Sigmoid colon (tissue), 3 donors: ENCODE measurements around the gene SP2.

Experiments
- POLR2A ChIP-seq, 2 donors: fragments of 450-650 bp; IDR thresholded peaks; one replicate each; pipeline ENCODE4 v1.6.1; 2016; ENCODE audit warnings: antibody characterized with exemption in 2 of 2, mild to moderate bottlenecking in 2 of 2, moderate library complexity in 2 of 2
- TF ChIP-seq, protein P1 (sequence below), 4 experiments: fragments of 450-650 bp in 3 of 4; fragments of 200-600 bp in 1 of 4; IDR thresholded peaks; one replicate each; pipeline ENCODE4 v1.5.1; 2016 to 2019; ENCODE audit warnings: antibody characterized with exemption in 4 of 4, mild to moderate bottlenecking in 3 of 4, moderate library complexity in 2 of 4

DNA sequence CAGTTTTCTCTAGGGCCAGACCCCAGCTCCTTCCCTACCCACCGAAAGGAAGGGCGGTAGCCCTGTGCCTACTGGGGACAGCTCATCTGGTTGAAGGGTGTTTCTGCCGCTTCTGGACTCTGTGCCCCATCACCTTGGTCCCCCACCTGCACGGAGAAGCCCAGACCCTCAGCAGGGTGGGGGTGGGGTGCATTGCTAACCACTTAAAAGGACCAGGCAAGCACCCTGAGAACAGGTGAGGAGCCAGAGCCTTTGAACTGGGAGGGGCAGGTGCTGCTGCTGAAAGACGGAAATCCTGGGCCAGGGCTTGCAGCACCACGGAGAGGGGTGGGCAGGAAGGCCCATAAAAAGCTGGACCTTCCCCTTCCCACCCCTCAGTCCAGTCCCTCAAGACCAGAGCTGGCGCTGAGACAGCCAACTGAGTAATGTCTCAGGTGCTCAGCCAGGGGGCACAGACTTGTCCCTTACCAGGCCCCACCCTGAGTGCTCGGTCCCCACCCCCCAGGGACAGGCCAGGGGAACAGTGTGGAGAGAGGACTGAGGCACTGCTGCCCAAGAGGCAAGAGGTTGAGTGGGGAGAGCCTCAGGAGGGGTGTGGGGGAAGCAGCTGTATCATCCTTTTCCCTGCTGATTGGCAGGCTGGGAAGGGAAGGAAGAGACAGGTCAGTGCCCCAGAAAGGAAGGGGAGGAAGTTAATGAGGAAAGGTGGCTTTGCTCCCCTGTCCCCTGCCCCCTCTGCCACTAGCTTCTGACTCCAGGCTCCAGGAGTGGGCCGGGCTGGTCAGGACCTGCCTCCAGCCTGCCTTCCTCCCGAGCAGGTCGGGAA is 10.9 kb upstream of the SP2 start:
- TF ChIP-seq, protein P1, sequence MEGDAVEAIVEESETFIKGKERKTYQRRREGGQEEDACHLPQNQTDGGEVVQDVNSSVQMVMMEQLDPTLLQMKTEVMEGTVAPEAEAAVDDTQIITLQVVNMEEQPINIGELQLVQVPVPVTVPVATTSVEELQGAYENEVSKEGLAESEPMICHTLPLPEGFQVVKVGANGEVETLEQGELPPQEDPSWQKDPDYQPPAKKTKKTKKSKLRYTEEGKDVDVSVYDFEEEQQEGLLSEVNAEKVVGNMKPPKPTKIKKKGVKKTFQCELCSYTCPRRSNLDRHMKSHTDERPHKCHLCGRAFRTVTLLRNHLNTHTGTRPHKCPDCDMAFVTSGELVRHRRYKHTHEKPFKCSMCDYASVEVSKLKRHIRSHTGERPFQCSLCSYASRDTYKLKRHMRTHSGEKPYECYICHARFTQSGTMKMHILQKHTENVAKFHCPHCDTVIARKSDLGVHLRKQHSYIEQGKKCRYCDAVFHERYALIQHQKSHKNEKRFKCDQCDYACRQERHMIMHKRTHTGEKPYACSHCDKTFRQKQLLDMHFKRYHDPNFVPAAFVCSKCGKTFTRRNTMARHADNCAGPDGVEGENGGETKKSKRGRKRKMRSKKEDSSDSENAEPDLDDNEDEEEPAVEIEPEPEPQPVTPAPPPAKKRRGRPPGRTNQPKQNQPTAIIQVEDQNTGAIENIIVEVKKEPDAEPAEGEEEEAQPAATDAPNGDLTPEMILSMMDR (IDR thresholded peaks at IDR 0.05) = no peak
- TF ChIP-seq POLR2A (IDR thresholded peaks at IDR 0.05) = no peak
